Ishikawa (cell line): ENCODE data around the gene LIPE.
A peak's percentile ranks its signal among the peaks of the same experiment; 100 is the strongest.

ENCODE experiments used
- CEBPB ChIP-seq: IDR thresholded peaks from 2 replicates; pipeline ENCODE4 v1.6.1; 2012
- CREB1 ChIP-seq: IDR thresholded peaks from 2 replicates; pipeline ENCODE4 v1.6.1; 2012; ENCODE audit warnings: low read depth
- EGR1 ChIP-seq: IDR thresholded peaks from 2 replicates; pipeline ENCODE4 v1.6.1; 2012
- EP300 ChIP-seq: IDR thresholded peaks from 2 replicates; pipeline ENCODE4 v1.6.1; 2012; ENCODE audit warnings: borderline replicate concordance
- FOXM1 ChIP-seq: IDR thresholded peaks from 2 replicates; pipeline ENCODE4 v1.6.1; 2012; ENCODE audit warnings: low read depth, borderline replicate concordance
- MAX ChIP-seq: IDR thresholded peaks from 2 replicates; pipeline ENCODE4 v1.6.1; 2012
- NFIC ChIP-seq: IDR thresholded peaks from 2 replicates; pipeline ENCODE4 v1.6.1; 2012
- RAD21 ChIP-seq: IDR thresholded peaks from 2 replicates; pipeline ENCODE4 v1.6.1; 2012; ENCODE audit warnings: low read depth
- REST ChIP-seq: IDR thresholded peaks from 2 replicates; pipeline ENCODE4 v1.6.1; 2012; ENCODE audit warnings: low read depth, mild to moderate bottlenecking
- TAF1 ChIP-seq: IDR thresholded peaks from 2 replicates; pipeline ENCODE4 v1.6.1; 2012; ENCODE audit warnings: low read depth, mild to moderate bottlenecking
- TCF12 ChIP-seq: IDR thresholded peaks from 2 replicates; pipeline ENCODE4 v1.6.1; 2012; ENCODE audit warnings: low read depth
- TEAD4 ChIP-seq: IDR thresholded peaks from 2 replicates; pipeline ENCODE4 v1.6.1; 2012
- USF1 ChIP-seq: IDR thresholded peaks from 2 replicates; pipeline ENCODE4 v1.6.1; 2012
- YY1 ChIP-seq: IDR thresholded peaks from 2 replicates; pipeline ENCODE4 v1.6.1; 2012; ENCODE audit warnings: low read depth
- ZBTB7A ChIP-seq: IDR thresholded peaks from 2 replicates; pipeline ENCODE4 v1.6.1; 2012; ENCODE audit warnings: low read depth

Gene LIPE

GRCh38 chr19:42436006-42436405 lies 8.8 kb upstream of the LIPE start:
- no peak for TF ChIP-seq EGR1
- no peak for TF ChIP-seq FOXM1
- TF ChIP-seq YY1 = no peak
- no peak for TF ChIP-seq USF1
- no peak for TF ChIP-seq REST
- no peak for TF ChIP-seq RAD21
- no peak for TF ChIP-seq CEBPB
- TF ChIP-seq EP300 = no peak
- no peak for TF ChIP-seq TAF1
- no peak for TF ChIP-seq TEAD4

GRCh38 chr19:42435316-42435715 lies 8.1 kb upstream of the LIPE start:
- TF ChIP-seq EGR1 (no peak), ZBTB7A (no peak), CREB1 (no peak), YY1 (no peak), FOXM1 (no peak), RAD21 (no peak), REST (no peak), TEAD4 (no peak), NFIC (no peak), TAF1 (no peak)

- TF ChIP-seq RAD21 (peak; percentile 84), NFIC (peak; percentile 27; the same call in 1 of the 2 replicates), CEBPB (no peak), REST (no peak), EP300 (no peak), TEAD4 (peak; percentile 37; the same call in 1 of the 2 replicates), TCF12 (no peak), ZBTB7A (no peak), TAF1 (no peak)
Measured at GRCh38 chr19:42433503-42434260, 6.5 kb upstream of the LIPE start.

GRCh38 chr19:42431486-42431885 lies 4.3 kb upstream of the LIPE start:
- no peak for TF ChIP-seq NFIC
- no peak for TF ChIP-seq YY1
- no peak for TF ChIP-seq REST
- no peak for TF ChIP-seq CREB1
- TF ChIP-seq TCF12 = no peak
- TF ChIP-seq MAX = no peak
- no peak for TF ChIP-seq RAD21
- TF ChIP-seq USF1 = no peak
- TF ChIP-seq TEAD4 = no peak
- TF ChIP-seq EP300 = no peak
- no peak for TF ChIP-seq FOXM1
- no peak for TF ChIP-seq EGR1
- TF ChIP-seq TAF1 = no peak
- TF ChIP-seq CEBPB = no peak
- no peak for TF ChIP-seq ZBTB7A
